Natural killer cell (primary cell): ENCODE data around the gene CAMKK2. TPM values are rescaled to one million over a fixed set of nuclear protein-coding genes. Genes with fewer than 3 reads are reported as not detected.

Experiments
- ATAC-seq, 3 donors: fragments of 150-1000 bp in 2 of 3; fragments of 200-7000 bp in 1 of 3; cut with Tn5 transposase; 1 replicate in 1 of 3; 2 replicates in 2 of 3; pipeline ENCODE4 v1.10.0; 2021; ENCODE audit warnings: mild to moderate bottlenecking in 2 of 3, moderate library complexity in 2 of 3
- DNase-seq, 2 donors: peaks; one replicate each; pipeline versions ENCODE4 v3.0.0 to v3.0.0-alpha.2; 2013 to 2021; ENCODE audit warnings: mixed read lengths in 1 of 2
- H3K27ac ChIP-seq: one replicate; pipeline ENCODE4 v1.5.1; 2013; ENCODE audit warnings: mild to moderate bottlenecking, low read length
- H3K27me3 ChIP-seq: one replicate; pipeline ENCODE4 v1.6.1; 2013; ENCODE audit warnings: low read length; ENCODE audit not compliant: control insufficient read depth, insufficient read depth
- H3K36me3 ChIP-seq: one replicate; pipeline ENCODE4 v1.6.1; 2013; ENCODE audit warnings: low read length; ENCODE audit not compliant: control insufficient read depth, insufficient read depth
- H3K4me1 ChIP-seq: one replicate; pipeline ENCODE4 v1.6.1; 2013; ENCODE audit warnings: low read length; ENCODE audit not compliant: control insufficient read depth, insufficient read depth
- H3K4me3 ChIP-seq: one replicate; pipeline ENCODE4 v1.5.1; 2013; ENCODE audit warnings: low read length
- H3K9me3 ChIP-seq: one replicate; pipeline ENCODE4 v1.6.1; 2013; ENCODE audit warnings: low read length; ENCODE audit not compliant: control insufficient read depth, insufficient read depth
- H3K27ac Mint-ChIP-seq, 2 donors: one replicate each; pipeline ENCODE4 v1.8.0; 2022; ENCODE audit warnings: mild to moderate bottlenecking in 2 of 2, mixed read lengths in 2 of 2, moderate library complexity in 1 of 2
- H3K27me3 Mint-ChIP-seq, 2 donors: one replicate each; pipeline ENCODE4 v1.8.0; 2022; ENCODE audit warnings: low read depth in 2 of 2, mixed read lengths in 2 of 2
- H3K36me3 Mint-ChIP-seq: one replicate; pipeline ENCODE4 v1.8.0; 2022; ENCODE audit warnings: mixed read lengths
- H3K4me1 Mint-ChIP-seq, 2 donors: one replicate each; pipeline ENCODE4 v1.8.0; 2022; ENCODE audit warnings: mixed read lengths in 2 of 2
- H3K4me3 Mint-ChIP-seq: one replicate; pipeline ENCODE4 v1.8.0; 2022; ENCODE audit warnings: mild to moderate bottlenecking, moderate library complexity, mixed read lengths
- H3K9me3 Mint-ChIP-seq, 2 donors: one replicate each; pipeline ENCODE4 v1.8.0; 2022; ENCODE audit warnings: mixed read lengths in 2 of 2
- CTCF ChIP-seq: fragments of 200-600 bp; IDR thresholded peaks from one replicate; pipeline ENCODE4 v1.8.0; 2022; ENCODE audit warnings: antibody characterized with exemption
- WGBS: methylation state at CpG from one replicate; pipeline ENCODE4 v1.1.7; 2013; ENCODE audit warnings: missing lambda C conversion rate; ENCODE audit not compliant: insufficient coverage; 5-methylcytosine and 5-hydroxymethylcytosine counted together
- intact Hi-C: fragments of 100-400 bp; cut with micrococcal nuclease; formaldehyde crosslinking; loops from one replicate; pipeline ENCODE4 v1.14.2; 2022
- total RNA-seq, 4 donors: library from RNA; stranded (reverse); fragments of 120-200 nt in 1 of 4; gene quantifications; one replicate each; pipeline versions ENCODE4 v1.2.3 to v1.2.4, GENCODE V29; 2013 to 2022

Gene CAMKK2
- total RNA-seq, 3 donors from 2014 or later (not counting 1 experiment from before 2014, with no cell fraction given), result 19.6 to 27.4 (median 20.9) TPM

GRCh38 chr12:121245951-121246350 is 50.6 kb downstream of the CAMKK2 start:
- H3K4me3 Mint-ChIP-seq, result no peak overlapping the region
- no peaks in the 10 kb centered on the region for H3K27me3 Mint-ChIP-seq
- H3K36me3 ChIP-seq, result peaks cover 21% of the 10 kb centered on the region
- no peaks in the 10 kb centered on the region for H3K9me3 ChIP-seq
- no peak overlapping the region for H3K27ac Mint-ChIP-seq
- H3K4me3 ChIP-seq, result no peak overlapping the region
- no peak overlapping the region for H3K27ac ChIP-seq
- peaks cover 8% of the 10 kb centered on the region in 2 donors for H3K4me1 Mint-ChIP-seq
- TF ChIP-seq CTCF, result no peak
- H3K9me3 Mint-ChIP-seq, result no peaks in the 10 kb centered on the region
- ATAC-seq (no peak), DNase-seq (no peak)
- no peaks in the 10 kb centered on the region for H3K27me3 ChIP-seq
- intact Hi-C loops, result no loop called here
- H3K4me1 ChIP-seq, result peaks cover 16% of the 10 kb centered on the region
- H3K36me3 Mint-ChIP-seq, result no peaks in the 10 kb centered on the region
- 97% methylated on average over 7 of the region's 7 CpGs for WGBS

GRCh38 chr12:121245031-121245430 is 51.5 kb downstream of the CAMKK2 start:
- Mint-ChIP-seq H3K4me3 (no peak overlapping the region), H3K36me3 (no peaks in the 10 kb centered on the region), H3K4me1 (peaks cover 17% of the 10 kb centered on the region in 2 donors), H3K9me3 (no peaks in the 10 kb centered on the region), H3K27me3 (no peaks in the 10 kb centered on the region), H3K27ac (no peak overlapping the region)
- DNase-seq, result no peak
- no peaks in the 10 kb centered on the region for H3K9me3 ChIP-seq
- H3K27ac ChIP-seq, result no peak overlapping the region
- H3K4me1 ChIP-seq, result peaks cover 25% of the 10 kb centered on the region
- H3K36me3 ChIP-seq, result peaks cover 14% of the 10 kb centered on the region
- no peaks in the 10 kb centered on the region for H3K27me3 ChIP-seq
- no peak for ATAC-seq
- WGBS, result 97% methylated on average over 13 of the region's 14 CpGs
- TF ChIP-seq CTCF, result no peak
- intact Hi-C loops, result no loop called here
- no peak overlapping the region for H3K4me3 ChIP-seq

GRCh38 chr12:121241156-121241970 is 55.1 kb downstream of the CAMKK2 start:
- H3K9me3 Mint-ChIP-seq, result no peaks in the 10 kb centered on the region
- DNase-seq (peak in 1 of 2 donors; percentile 32), ATAC-seq (no peak)
- intact Hi-C loops, result loop anchor here (2.0 kb wide), 1 partner anchor 31 kb away; the partner anchor contains the start of gene P2RX4
- H3K4me1 Mint-ChIP-seq, result peaks cover 29 to 30% of the 10 kb centered on the region in 2 donors
- Histone ChIP-seq H3K27me3 (no peaks in the 10 kb centered on the region), H3K4me3 (peak overlapping the region; percentile 32), H3K4me1 (peaks cover 37% of the 10 kb centered on the region), H3K9me3 (no peaks in the 10 kb centered on the region), H3K27ac (peak overlapping the region; percentile 84), H3K36me3 (peaks cover 4% of the 10 kb centered on the region)
- peak overlapping the region; percentile 97 to 98 for H3K27ac Mint-ChIP-seq
- peak overlapping the region; percentile 86 for H3K4me3 Mint-ChIP-seq
- no peak for TF ChIP-seq CTCF
- WGBS, result 92% methylated on average over 15 of the region's 17 CpGs
- no peaks in the 10 kb centered on the region for H3K27me3 Mint-ChIP-seq
- no peaks in the 10 kb centered on the region for H3K36me3 Mint-ChIP-seq
